Measurements from ENCODE around the gene ADGRD2. TPM values are rescaled to one million over a fixed set of nuclear protein-coding genes. Genes with fewer than 3 reads are reported as not detected.

Gene ADGRD2
- total RNA-seq, 4 donors from 2014 or later = not detected

- Histone ChIP-seq H3K27ac (no peak overlapping the region), H3K4me1 (no peaks in the 10 kb centered on the region), H3K4me3 (no peak overlapping the region), H3K27me3 (no peaks in the 10 kb centered on the region), H3K9me3 (peaks cover 0 to 14% (median 0%) of the 10 kb centered on the region in 4 donors), H3K36me3 (no peaks in the 10 kb centered on the region)
- no peak for TF ChIP-seq CTCF (IDR thresholded peaks at IDR 0.05)
- TF ChIP-seq EP300 (IDR thresholded peaks at IDR 0.05) = no peak
- TF ChIP-seq POLR2A (IDR thresholded peaks at IDR 0.05) = no peak
- DNase-seq (ENCODE audit: low spot score in 2 of 2) = no peak
Measured at GRCh38 chr9:124442379-124442778, 7.9 kb upstream of the ADGRD2 start.

- 73 to 77% methylated on average over 3 of the region's 3 CpGs for WGBS, 2 donors
- no peak overlapping the region for H3K4me3 ChIP-seq
- DNase-seq (ENCODE audit: low spot score in 2 of 2) = no peak
- H3K9me3 ChIP-seq = peaks cover 0 to 14% (median 0%) of the 10 kb centered on the region in 4 donors
- no peaks in the 10 kb centered on the region for H3K36me3 ChIP-seq
- no peak for TF ChIP-seq CTCF (IDR thresholded peaks at IDR 0.05)
- no peak for TF ChIP-seq POLR2A (IDR thresholded peaks at IDR 0.05)
- TF ChIP-seq EP300 (IDR thresholded peaks at IDR 0.05) = no peak
- H3K27me3 ChIP-seq = no peaks in the 10 kb centered on the region
- H3K4me1 ChIP-seq = no peaks in the 10 kb centered on the region
- no peak overlapping the region for H3K27ac ChIP-seq
Measured at GRCh38 chr9:124442826-124443225, 7.4 kb upstream of the ADGRD2 start.

- no peaks in the 10 kb centered on the region for H3K4me1 ChIP-seq
- no peak for TF ChIP-seq EP300 (IDR thresholded peaks at IDR 0.05)
- TF ChIP-seq CTCF (IDR thresholded peaks at IDR 0.05) = no peak
- TF ChIP-seq POLR2A (IDR thresholded peaks at IDR 0.05) = no peak
- H3K27me3 ChIP-seq = no peaks in the 10 kb centered on the region
- H3K36me3 ChIP-seq = no peaks in the 10 kb centered on the region
- 64 to 85% methylated on average over 2 of the region's 2 CpGs for WGBS, 2 donors
- peaks cover 0 to 14% (median 0%) of the 10 kb centered on the region in 4 donors for H3K9me3 ChIP-seq
- H3K27ac ChIP-seq = no peak overlapping the region
- H3K4me3 ChIP-seq = no peak overlapping the region
- DNase-seq (ENCODE audit: low spot score in 2 of 2) = no peak
Measured at GRCh38 chr9:124443625-124444024, 6.6 kb upstream of the ADGRD2 start.

- Histone ChIP-seq H3K36me3 (no peaks in the 10 kb centered on the region), H3K9me3 (peaks cover 0 to 9% (median 0%) of the 10 kb centered on the region in 4 donors), H3K4me1 (no peaks in the 10 kb centered on the region), H3K27me3 (no peaks in the 10 kb centered on the region), H3K4me3 (no peak overlapping the region), H3K27ac (no peak overlapping the region)
- DNase-seq (ENCODE audit: low spot score in 2 of 2) = no peak
- 78 to 87% methylated on average over 3 of the region's 3 CpGs for whole genome bisulfite sequencing, 2 donors
- TF ChIP-seq POLR2A (IDR thresholded peaks at IDR 0.05) (no peak), CTCF (IDR thresholded peaks at IDR 0.05) (no peak), EP300 (IDR thresholded peaks at IDR 0.05) (no peak)
Measured at GRCh38 chr9:124444166-124444565, 6.1 kb upstream of the ADGRD2 start.

GRCh38 chr9:124447297-124447661, 3.0 kb upstream of the ADGRD2 start:
- TF ChIP-seq CTCF (IDR thresholded peaks at IDR 0.05) (no peak), EP300 (IDR thresholded peaks at IDR 0.05) (no peak), POLR2A (IDR thresholded peaks at IDR 0.05) (no peak)
- Histone ChIP-seq H3K4me1 (peaks cover 0 to 14% (median 0%) of the 10 kb centered on the region in 4 donors), H3K27me3 (peaks cover 0 to 28% of the 10 kb centered on the region in 2 donors), H3K4me3 (no peak overlapping the region), H3K36me3 (no peaks in the 10 kb centered on the region), H3K27ac (peak overlapping the region in 1 of 4 donors; percentile 57), H3K9me3 (peaks cover 0 to 7% (median 0%) of the 10 kb centered on the region in 4 donors)
- 72% methylated on average over 4 of the region's 4 CpGs for WGBS, 2 donors
- DNase-seq (ENCODE audit: low spot score in 2 of 2) = no peak

Data from tibial nerve (tissue), 4 donors.